Neuronal stem cell (in vitro differentiated cells): ENCODE measurements around the gene SYN1.

ENCODE experiments used
- DNase-seq: peaks from one replicate; pipeline ENCODE4 v3.0.0-alpha.2; 2013; ENCODE audit warnings: low spot score
- H2AFZ ChIP-seq: one replicate; pipeline ENCODE4 v1.6.1; 2013; ENCODE audit warnings: mild to moderate bottlenecking, low read length, inconsistent platforms
- H2AK5ac ChIP-seq: 2 replicates; pipeline ENCODE4 v1.6.1; 2013; ENCODE audit warnings: low read depth, mild to moderate bottlenecking, inconsistent platforms, low read length, moderate library complexity, mixed read lengths
- H2BK120ac ChIP-seq: 2 replicates; pipeline ENCODE4 v1.6.1; 2013; ENCODE audit warnings: low read depth, mild to moderate bottlenecking, inconsistent platforms, low read length, moderate library complexity, mixed read lengths
- H2BK12ac ChIP-seq: one replicate; pipeline ENCODE4 v1.6.1; 2013; ENCODE audit warnings: low read length, inconsistent platforms
- H2BK15ac ChIP-seq: 2 replicates; pipeline ENCODE4 v1.6.1; 2013; ENCODE audit warnings: mild to moderate bottlenecking, low read length, inconsistent platforms, mixed read lengths
- H2BK5ac ChIP-seq: one replicate; pipeline ENCODE4 v1.6.1; 2013; ENCODE audit warnings: inconsistent platforms, mild to moderate bottlenecking, low read length, moderate library complexity
- H3K14ac ChIP-seq: one replicate; pipeline ENCODE4 v1.6.1; 2013; ENCODE audit warnings: low read length, inconsistent platforms
- H3K18ac ChIP-seq: 2 replicates; pipeline ENCODE4 v1.6.1; 2013; ENCODE audit warnings: low read length, inconsistent platforms
- H3K23ac ChIP-seq: 2 replicates; pipeline ENCODE4 v1.6.1; 2013; ENCODE audit warnings: low read depth, mild to moderate bottlenecking, mixed read lengths, low read length, inconsistent platforms; ENCODE audit not compliant: poor library complexity
- H3K27ac ChIP-seq: replicated peaks from 3 replicates; pipeline ENCODE4 v1.5.1; 2013; ENCODE audit warnings: low read length, inconsistent platforms
- H3K27me3 ChIP-seq, 3 experiments: 2 replicates each; pipeline ENCODE4 v1.6.1; 2013; ENCODE audit warnings: low read length in 3 of 3, mild to moderate bottlenecking in 2 of 3, inconsistent platforms in 1 of 3, low read depth in 1 of 3, mixed read lengths in 1 of 3, moderate library complexity in 1 of 3; ENCODE audit not compliant: control insufficient read depth in 3 of 3, insufficient read depth in 3 of 3
- H3K36me3 ChIP-seq, 2 donors: replicated peaks in 1 of 2; 2 replicates each; pipeline ENCODE4 v1.6.1; 2013; ENCODE audit warnings: low read length in 2 of 2; ENCODE audit not compliant: control insufficient read depth in 2 of 2, insufficient read depth in 2 of 2
- H3K4ac ChIP-seq: 2 replicates; pipeline ENCODE4 v1.6.1; 2013; ENCODE audit warnings: inconsistent platforms, mild to moderate bottlenecking, low read length, moderate library complexity
- H3K4me1 ChIP-seq, 2 donors: 1 replicate in 1 of 2; 2 replicates in 1 of 2; pipeline ENCODE4 v1.6.1; 2013; ENCODE audit warnings: low read length in 2 of 2, low read depth in 1 of 2; ENCODE audit not compliant: control insufficient read depth in 2 of 2, insufficient read depth in 1 of 2
- H3K4me2 ChIP-seq: one replicate; pipeline ENCODE4 v1.6.1; 2013; ENCODE audit warnings: mild to moderate bottlenecking, low read length, inconsistent platforms; ENCODE audit not compliant: insufficient read depth, poor library complexity, severe bottlenecking
- H3K4me3 ChIP-seq, 2 donors: 2 replicates each; pipeline ENCODE4 v1.5.1; 2013; ENCODE audit warnings: low read length in 2 of 2, mild to moderate bottlenecking in 2 of 2, inconsistent platforms in 1 of 2, moderate library complexity in 1 of 2
- H3K79me1 ChIP-seq: one replicate; pipeline ENCODE4 v1.6.1; 2013; ENCODE audit warnings: low read depth, mild to moderate bottlenecking, inconsistent platforms, low read length, moderate library complexity
- H3K9ac ChIP-seq: one replicate; pipeline ENCODE4 v1.6.1; 2013; ENCODE audit warnings: mild to moderate bottlenecking, low read depth, low read length, inconsistent platforms; ENCODE audit not compliant: poor library complexity
- H3K9me3 ChIP-seq, 2 donors: replicated peaks in 1 of 2; 2 replicates each; pipeline versions ENCODE3 to v1.6.1; 2013; ENCODE audit warnings: low read length in 2 of 2, mild to moderate bottlenecking in 2 of 2, inconsistent platforms in 1 of 2, low read depth in 1 of 2, mixed read lengths in 1 of 2, moderate library complexity in 1 of 2; ENCODE audit not compliant: control insufficient read depth in 2 of 2, insufficient read depth in 1 of 2
- H4K8ac ChIP-seq: one replicate; pipeline ENCODE4 v1.6.1; 2013; ENCODE audit warnings: low read depth, mild to moderate bottlenecking, inconsistent platforms, low read length, moderate library complexity
- H4K91ac ChIP-seq: one replicate; pipeline ENCODE4 v1.6.1; 2013; ENCODE audit warnings: low read length, low read depth, mild to moderate bottlenecking, inconsistent platforms; ENCODE audit not compliant: poor library complexity
- WGBS, 2 donors: extraction: QIAGEN DNeasy Blood & Tissue Kit; methylation state at CpG; one replicate each; pipeline ENCODE4 v1.1.7; 2013; ENCODE audit warnings: missing lambda C conversion rate in 2 of 2, mixed read lengths in 1 of 2; ENCODE audit not compliant: insufficient read length in 2 of 2, insufficient replicate concordance in 1 of 2; ENCODE audit errors: extremely low coverage in 2 of 2; 5-methylcytosine and 5-hydroxymethylcytosine counted together

SYN1 gene

GRCh38 chrX:47629419-47630200 lies 10.0 kb upstream of the SYN1 start, which contains the start of gene CFP:
TSS of gene CFP (minus strand) at chrX:47629930. CDS start at chrX:47629844, 86 bp downstream.
- Histone ChIP-seq H2BK12ac (no peak within 1 kb of the TSS), H4K8ac (no peak within 1 kb of the TSS), H3K9me3 (no peaks in the 10 kb centered on the region), H3K79me1 (no peaks in the 10 kb centered on the region), H3K4me3 (no peak within 1 kb of the TSS), H3K4me1 (no peaks in the 10 kb centered on the region), H3K36me3 (peaks cover 2 to 6% of the 10 kb centered on the region in 2 donors), H2AFZ (no peak within 1 kb of the TSS), H2BK5ac (no peak within 1 kb of the TSS), H4K91ac (no peak within 1 kb of the TSS), H2BK120ac (no peak within 1 kb of the TSS), H2AK5ac (no peak within 1 kb of the TSS), H3K9ac (no peak within 1 kb of the TSS), H3K14ac (no peak within 1 kb of the TSS), H3K27me3 (no peaks in the 10 kb centered on the region), H3K18ac (no peak within 1 kb of the TSS), H3K4ac (no peak within 1 kb of the TSS), H2BK15ac (no peak within 1 kb of the TSS), H3K27ac (no peak within 1 kb of the TSS), H3K4me2 (no peak within 1 kb of the TSS), H3K23ac (no peak within 1 kb of the TSS)
- no peak for DNase-seq
- WGBS, 2 donors, result no CpG with 5 or more reads among the region's 14 CpGs

- no peak overlapping the region for H3K9ac ChIP-seq
- H2AK5ac ChIP-seq, result no peak overlapping the region
- no peaks in the 10 kb centered on the region for H3K79me1 ChIP-seq
- H3K18ac ChIP-seq, result no peak overlapping the region
- no peak overlapping the region for H3K4ac ChIP-seq
- H4K91ac ChIP-seq, result no peak overlapping the region
- no peaks in the 10 kb centered on the region for H3K36me3 ChIP-seq
- DNase-seq, result no peak
- H2BK120ac ChIP-seq, result no peak overlapping the region
- no peak overlapping the region for H2AFZ ChIP-seq
- no peak overlapping the region for H2BK5ac ChIP-seq
- no peak overlapping the region for H2BK15ac ChIP-seq
- no peak overlapping the region for H4K8ac ChIP-seq
- H3K27ac ChIP-seq, result no peak overlapping the region
- no peak overlapping the region for H3K4me3 ChIP-seq
- H3K27me3 ChIP-seq, result no peaks in the 10 kb centered on the region
- no peak overlapping the region for H3K4me2 ChIP-seq
- no peak overlapping the region for H2BK12ac ChIP-seq
- no peaks in the 10 kb centered on the region for H3K9me3 ChIP-seq
- H3K23ac ChIP-seq, result no peak overlapping the region
- H3K14ac ChIP-seq, result no peak overlapping the region
- peaks cover under 1 to 3% of the 10 kb centered on the region in 2 donors for H3K4me1 ChIP-seq
- no CpG with 5 or more reads among the region's 1 CpG for WGBS, 2 donors
Observed at GRCh38 chrX:47628982-47629381, 9.3 kb upstream of the SYN1 start.

- Histone ChIP-seq H3K18ac (no peak overlapping the region), H3K4me2 (no peak overlapping the region), H2AK5ac (no peak overlapping the region), H3K4me3 (no peak overlapping the region), H4K91ac (no peak overlapping the region), H2AFZ (no peak overlapping the region), H2BK12ac (no peak overlapping the region), H3K36me3 (no peaks in the 10 kb centered on the region), H4K8ac (no peak overlapping the region), H3K14ac (no peak overlapping the region), H3K4me1 (peaks cover 2 to 6% of the 10 kb centered on the region in 2 donors), H2BK120ac (no peak overlapping the region), H3K23ac (no peak overlapping the region), H2BK15ac (no peak overlapping the region), H3K9ac (no peak overlapping the region), H3K79me1 (no peaks in the 10 kb centered on the region), H2BK5ac (no peak overlapping the region), H3K27ac (no peak overlapping the region), H3K4ac (no peak overlapping the region), H3K9me3 (no peaks in the 10 kb centered on the region), H3K27me3 (peaks cover 0 to 2% (median 0%) of the 10 kb centered on the region in 3 experiments)
- DNase-seq, result no peak
- no CpG with 5 or more reads among the region's 2 CpGs for WGBS, 2 donors
Observed at GRCh38 chrX:47625365-47625764, 5.7 kb upstream of the SYN1 start.

- Histone ChIP-seq H3K4me1 (peaks cover 2 to 6% of the 10 kb centered on the region in 2 donors), H3K4me3 (peak overlapping the region; percentile 45 to 75), H3K9ac (no peak overlapping the region), H3K4ac (no peak overlapping the region), H2BK120ac (no peak overlapping the region), H3K9me3 (no peaks in the 10 kb centered on the region), H2AFZ (peak overlapping the region; percentile 82), H2BK15ac (no peak overlapping the region), H2BK12ac (no peak overlapping the region), H2AK5ac (no peak overlapping the region), H4K8ac (no peak overlapping the region), H3K18ac (no peak overlapping the region), H3K27me3 (peaks cover 0 to 2% (median 0%) of the 10 kb centered on the region in 3 experiments), H3K79me1 (no peaks in the 10 kb centered on the region), H2BK5ac (no peak overlapping the region), H3K14ac (no peak overlapping the region), H4K91ac (no peak overlapping the region), H3K4me2 (peak overlapping the region; percentile 62), H3K36me3 (no peaks in the 10 kb centered on the region), H3K23ac (no peak overlapping the region), H3K27ac (no peak overlapping the region)
- DNase-seq, result peak; percentile 56
- no CpG with 5 or more reads among the region's 35 CpGs for WGBS, 2 donors
Observed at GRCh38 chrX:47623540-47624027, 3.9 kb upstream of the SYN1 start.
